ENCODE measurements around the gene ZNRF1. TPM values are rescaled to one million over a fixed set of nuclear protein-coding genes. Genes with fewer than 3 reads are reported as not detected.

ZNRF1 gene
- total and polyA plus RNA-seq, 2 of the 4 experiments (the other 2 are of a cell fraction): 8.2 to 20.7 TPM

DNA sequence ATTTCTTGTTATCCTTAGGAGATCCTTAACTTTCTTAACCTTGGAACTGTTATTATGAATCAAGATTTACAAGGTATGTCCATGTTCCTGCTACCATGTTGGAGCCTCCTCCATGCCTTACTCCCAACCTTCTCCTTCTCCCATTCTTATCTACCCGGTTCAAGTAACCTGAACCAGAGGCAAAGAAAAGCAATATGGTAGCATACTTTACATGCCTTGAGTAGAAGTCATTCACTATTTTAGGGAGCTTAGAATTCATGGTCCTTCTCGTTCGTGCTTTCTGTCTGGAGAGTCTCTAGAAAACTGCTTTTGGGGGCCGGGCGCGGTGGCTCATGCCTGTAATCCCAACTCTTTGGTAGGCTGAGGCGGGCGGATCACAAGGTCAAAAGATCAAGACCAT lies 80.1 kb downstream of the ZNRF1 start:
- Histone ChIP-seq H3K14ac (replicated peaks; ENCODE audit: low read depth, low read length) (peak overlapping the region; percentile 33; the same call in 1 of the 2 replicates), H2BK5ac (ENCODE audit: low read depth, low read length, poor library complexity, severe bottlenecking) (peak overlapping the region; percentile 34), H3K79me1 (ENCODE audit: low read depth in 1 of 2, low read length in 2 of 2) (peaks cover 43 to 74% of the 10 kb centered on the region in 2 experiments), H3K9me3 (ENCODE audit: control insufficient read depth, insufficient read depth, low read length) (no peaks in the 10 kb centered on the region), H2BK15ac (ENCODE audit: low read depth, low read length) (no peak overlapping the region), H2BK20ac (ENCODE audit: low read depth, low read length) (no peak overlapping the region; the same call in 1 of the 2 replicates), H4K20me1 (ENCODE audit: insufficient read depth, low read length) (peaks cover 36% of the 10 kb centered on the region), H3K23ac (ENCODE audit: low read depth, low read length) (no peak overlapping the region), H3K4me3 (ENCODE audit: insufficient read depth, low read depth, low read length) (no peak overlapping the region), H3K4me1 (ENCODE audit: control insufficient read depth, insufficient read depth, low read length) (peaks cover 15% of the 10 kb centered on the region), H2AK5ac (ENCODE audit: low read depth, low read length) (no peak overlapping the region), H3K4ac (ENCODE audit: low read depth, low read length) (no peak overlapping the region), H2BK120ac (ENCODE audit: low read depth, low read length) (no peak overlapping the region), H3K9me1 (ENCODE audit: insufficient read depth, low read length) (peaks cover 28% of the 10 kb centered on the region), H3K27ac (ENCODE audit: insufficient read depth, low read length) (no peak overlapping the region), H4K5ac (ENCODE audit: low read depth, low read length) (no peak overlapping the region), H3K4me2 (ENCODE audit: low read depth, low read length) (no peak overlapping the region), H3K27me3 (ENCODE audit: control insufficient read depth, insufficient read depth, low read length) (no peaks in the 10 kb centered on the region), H2AFZ (replicated peaks; ENCODE audit: low read length, poor library complexity) (no peak overlapping the region), H3K36me3 (ENCODE audit: control insufficient read depth, insufficient read depth, low read length) (no peaks in the 10 kb centered on the region), H2AK9ac (replicated peaks; ENCODE audit: low read depth, low read length, poor library complexity) (no peak overlapping the region), H3K56ac (ENCODE audit: extremely low read depth, insufficient read depth, low read length) (no peak overlapping the region), H3K18ac (ENCODE audit: low read depth, low read length) (no peak overlapping the region), H4K91ac (ENCODE audit: insufficient read depth, low read depth, low read length) (no peak overlapping the region), H4K8ac (ENCODE audit: low read depth in 2 of 2, low read length in 2 of 2) (no peak overlapping the region), H3K9ac (ENCODE audit: low read depth, low read length) (no peak overlapping the region)
- DNase-seq (no peak), ATAC-seq (ENCODE audit: low read depth) (no peak)
- dilution Hi-C loops (cut with HindIII; ENCODE audit: low sequenced_read_pairs, unreplicated experiment) (no loop called here), in situ Hi-C loops (cut with MboI; ENCODE audit: low sequenced_read_pairs) (no loop called here), intact Hi-C loops (cut with micrococcal nuclease) (no loop called here)
- 84% methylated on average over 5 of the region's 8 CpGs; no CpG with 5 or more reads in 1 of the 2 experiments for whole genome bisulfite sequencing, 2 experiments (ENCODE audit: extremely low coverage in 2 of 2, insufficient read length in 1 of 2)
- CTCF ChIA-PET: no interaction called here
- TF ChIP-seq, protein P1, sequence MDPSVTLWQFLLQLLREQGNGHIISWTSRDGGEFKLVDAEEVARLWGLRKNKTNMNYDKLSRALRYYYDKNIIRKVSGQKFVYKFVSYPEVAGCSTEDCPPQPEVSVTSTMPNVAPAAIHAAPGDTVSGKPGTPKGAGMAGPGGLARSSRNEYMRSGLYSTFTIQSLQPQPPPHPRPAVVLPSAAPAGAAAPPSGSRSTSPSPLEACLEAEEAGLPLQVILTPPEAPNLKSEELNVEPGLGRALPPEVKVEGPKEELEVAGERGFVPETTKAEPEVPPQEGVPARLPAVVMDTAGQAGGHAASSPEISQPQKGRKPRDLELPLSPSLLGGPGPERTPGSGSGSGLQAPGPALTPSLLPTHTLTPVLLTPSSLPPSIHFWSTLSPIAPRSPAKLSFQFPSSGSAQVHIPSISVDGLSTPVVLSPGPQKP (IDR thresholded peaks at IDR 0.05; ENCODE audit: borderline replicate concordance, low read depth, low read length): no peak
- BruUV-seq (replicated peaks): no TSS peak
- POLR2A ChIA-PET (ENCODE audit: unreplicated experiment): no interaction called here
